Left colon (tissue), 2 donors: Measurements from ENCODE around the gene ACTR8. TPM values are rescaled to one million over a fixed set of nuclear protein-coding genes. Genes with fewer than 3 reads are reported as not detected.

ENCODE experiments used
- ATAC-seq: fragments of 200-7000 bp; cut with Tn5 transposase; one replicate; pipeline ENCODE4 v1.9.1; 2020; ENCODE audit warnings: mild to moderate bottlenecking, moderate library complexity
- DNase-seq, 2 donors: peaks; one replicate each; pipeline ENCODE4 v3.0.0-alpha.2; 2020
- intact Hi-C, 2 donors: fragments of 100-400 bp; cut with DNase I in 1 of 2; cut with micrococcal nuclease in 1 of 2; formaldehyde crosslinking; loops; one replicate each; pipeline versions ENCODE4 v1.11.2 to v1.14.0; 2022; cut with DNase I, micrococcal nuclease
- total RNA-seq, 2 donors: library from RNA; stranded (reverse); fragmentation: NEBNext Ultra II Directional; extraction: Animal tissue kit (Norgen Biotek cat#: 25700); gene quantifications; one replicate each; pipeline ENCODE4 v1.2.1, GENCODE V29; 2021
- donor health status: DM: no; HTN: no; CAD: no.
- donor health status: DM: yes; HTN: yes; CAD: no.

ACTR8 gene
- total RNA-seq, 2 donors from 2014 or later = 19.0 to 27.7 TPM

DNA sequence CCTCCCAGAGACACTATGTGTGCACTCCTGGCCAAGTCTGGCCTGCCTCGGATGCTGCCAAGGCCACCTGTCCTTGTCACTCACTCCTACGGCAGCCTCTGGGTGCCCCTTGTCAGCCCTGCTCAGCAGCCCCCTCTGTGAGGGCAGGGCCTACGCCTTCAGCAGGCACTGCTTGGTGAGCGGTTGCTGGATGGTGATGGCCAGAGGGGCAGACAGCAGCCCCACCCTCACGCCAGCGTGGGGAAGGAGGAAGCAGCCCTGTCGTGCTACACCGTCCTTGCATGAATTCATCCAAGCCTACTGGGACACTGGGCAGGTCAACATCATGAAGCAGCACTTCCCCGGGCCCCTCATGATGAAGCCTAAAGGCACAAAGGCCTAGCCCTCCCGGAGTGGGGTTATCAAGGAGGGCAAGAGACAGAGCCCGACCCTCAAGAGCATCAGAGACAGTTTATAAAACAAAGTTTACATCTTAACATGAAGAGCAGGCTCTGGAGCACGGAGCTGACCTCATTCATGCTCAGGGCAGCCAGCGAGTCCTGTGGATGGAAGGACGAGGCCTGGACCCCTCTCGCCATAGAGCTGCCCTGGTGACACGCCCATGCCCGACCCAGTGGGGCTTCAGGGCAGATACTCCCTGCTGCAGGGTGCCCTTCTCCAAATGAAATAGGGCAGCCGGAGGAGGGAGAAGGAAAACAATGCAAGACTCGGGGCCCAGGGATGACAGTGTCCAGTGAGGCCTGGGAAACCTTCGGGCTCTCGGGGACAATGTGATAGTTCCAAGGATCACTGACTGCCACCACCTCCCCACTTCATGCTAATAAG lies 61.0 kb downstream of the ACTR8 start:
- intact Hi-C loops = no loop called here
- ATAC-seq = no peak
- no peak for DNase-seq

DNA sequence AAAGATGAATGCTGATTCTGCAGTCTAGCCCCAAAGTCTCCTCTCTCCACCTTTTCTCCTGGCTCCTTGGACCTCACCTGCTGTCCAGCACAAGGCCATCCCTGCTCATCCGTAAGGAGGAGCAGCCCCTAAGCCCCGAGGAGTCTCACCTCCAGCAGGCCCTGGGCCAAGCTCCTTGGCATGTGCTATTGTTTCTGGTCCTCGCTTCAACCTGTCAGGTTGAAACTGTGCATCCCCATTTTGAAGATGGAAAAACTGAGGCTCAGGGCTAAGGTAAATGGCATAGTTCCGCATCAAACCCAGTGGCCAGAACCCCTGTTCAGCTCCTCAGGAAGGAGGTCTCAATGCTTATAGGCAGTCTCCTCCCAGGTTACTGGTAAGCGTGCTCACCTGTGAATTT lies 61.9 kb downstream of the ACTR8 start:
- no peak for ATAC-seq
- intact Hi-C loops = no loop called here
- no peak for DNase-seq

DNA sequence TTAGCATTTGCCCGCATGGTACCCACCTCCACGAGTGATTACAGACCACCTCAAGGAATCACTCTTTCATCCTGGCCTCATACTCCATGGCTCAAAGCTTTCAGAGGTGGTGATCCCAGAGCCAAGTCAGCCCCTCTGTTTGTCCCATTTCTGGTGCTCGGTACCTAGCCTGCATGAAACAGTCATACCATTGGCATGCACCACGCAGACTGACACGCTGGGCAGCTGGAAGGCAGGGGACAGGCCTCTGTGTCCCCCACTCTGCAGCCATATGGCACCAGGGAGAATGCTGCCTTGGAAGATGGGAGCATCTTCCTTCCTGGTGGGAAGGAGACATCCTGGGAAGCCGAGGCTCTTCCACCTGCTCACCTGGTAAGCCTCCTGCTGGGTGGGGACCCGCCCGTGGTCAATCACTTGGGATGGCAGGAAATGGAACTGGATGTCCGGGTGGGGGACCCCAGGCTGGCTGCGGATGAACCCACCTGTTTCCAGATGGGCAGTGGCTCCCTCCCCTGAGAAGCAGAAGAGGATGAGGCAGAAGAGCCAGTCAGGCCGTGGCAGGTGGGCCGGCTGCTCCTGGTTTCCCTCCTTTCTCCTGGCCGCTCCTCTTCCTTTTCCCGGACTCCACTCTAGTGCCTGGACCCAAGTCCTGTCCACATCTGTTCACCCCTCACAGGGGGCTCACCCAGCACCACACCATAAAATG lies 62.6 kb downstream of the ACTR8 start:
- ATAC-seq (no peak), DNase-seq (no peak)
- intact Hi-C loops = no loop called here

DNA sequence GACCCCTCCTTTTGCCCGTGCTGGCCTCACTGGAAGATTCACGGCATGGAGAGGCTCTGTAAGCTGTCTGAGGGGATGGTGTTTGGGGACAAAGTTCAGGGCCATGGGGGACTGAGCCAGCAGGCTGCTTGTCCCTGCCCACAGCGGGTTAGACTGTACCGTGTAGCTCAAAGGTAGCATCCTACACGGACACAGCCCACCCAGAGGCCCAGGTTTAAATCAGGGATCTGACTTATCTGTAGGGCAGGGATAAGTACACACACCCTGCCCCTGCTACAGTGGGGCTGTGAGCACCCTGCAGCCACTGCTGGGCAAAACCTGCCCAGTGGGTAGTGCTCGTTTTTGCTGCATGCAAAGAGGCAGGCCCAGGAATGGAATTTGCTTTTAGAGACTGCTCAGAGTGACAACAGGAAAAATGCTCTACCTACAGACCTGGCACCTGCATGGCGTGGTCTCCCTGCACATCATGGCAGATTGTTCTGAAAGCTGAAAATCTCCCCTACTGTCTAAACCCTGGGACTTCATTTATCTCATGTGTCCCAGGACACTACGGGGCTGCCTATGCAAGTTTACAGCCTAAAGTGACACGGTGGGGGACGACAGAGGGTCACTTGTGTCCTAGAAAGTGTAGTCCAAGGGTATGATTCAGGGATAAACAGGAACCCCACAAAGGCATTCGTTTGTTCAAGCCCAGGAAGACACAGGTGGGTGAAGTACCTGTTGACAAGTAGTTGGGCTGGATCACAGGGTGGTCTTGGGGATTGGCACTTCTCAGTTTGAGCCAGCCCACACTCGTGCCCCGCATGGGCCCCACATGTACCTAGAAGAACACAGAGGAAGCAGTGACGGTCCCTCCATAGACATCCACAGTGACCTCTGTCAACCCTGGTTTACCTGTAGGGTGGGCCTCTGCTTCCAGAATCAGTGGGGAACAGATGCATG lies 63.5 kb downstream of the ACTR8 start:
- ATAC-seq (no peak), DNase-seq (no peak)
- intact Hi-C loops = no loop called here

DNA sequence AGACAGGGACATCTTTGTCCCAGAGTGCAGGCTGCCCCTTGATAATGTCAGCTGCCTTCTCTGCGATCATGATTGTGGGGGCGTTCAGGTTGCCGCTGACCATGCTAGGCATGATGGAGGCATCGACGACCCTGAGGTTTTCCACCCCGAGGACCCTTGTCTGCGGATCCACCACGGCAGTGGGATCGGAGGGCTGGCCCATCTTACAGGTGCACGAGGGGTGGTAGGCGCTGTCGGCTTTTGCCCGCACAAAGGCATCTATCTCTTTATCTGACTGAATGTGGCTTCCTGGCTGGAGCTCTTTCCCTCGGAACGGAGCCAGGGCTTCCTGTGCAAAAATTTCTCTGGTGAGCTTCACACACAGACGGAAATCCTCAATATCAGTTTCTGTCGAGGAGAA lies 64.1 kb downstream of the ACTR8 start:
- intact Hi-C loops = no loop called here
- DNase-seq (no peak), ATAC-seq (no peak)

DNA sequence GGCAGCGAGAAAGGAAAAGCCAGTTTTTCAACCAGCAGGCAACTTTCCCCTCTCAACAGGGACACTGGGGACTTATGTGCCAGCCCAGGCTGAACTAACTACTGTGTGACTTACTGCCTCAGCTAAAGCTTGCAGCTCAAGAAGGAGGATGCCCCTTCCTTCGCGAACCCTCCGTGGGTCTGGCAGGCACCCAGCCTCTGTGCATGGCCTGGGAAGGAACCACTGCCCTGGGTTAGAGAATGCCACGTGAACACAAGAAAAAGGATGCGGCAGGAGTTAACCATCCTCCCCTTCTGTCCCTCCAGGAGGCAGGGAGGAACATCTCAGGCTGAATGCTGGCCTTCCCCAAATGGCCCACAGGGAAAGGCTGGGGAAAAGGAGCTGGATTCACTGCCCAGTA lies 64.7 kb downstream of the ACTR8 start:
- intact Hi-C loops = no loop called here
- no peak for ATAC-seq
- DNase-seq = no peak

Other genes starting within 250 kb of the ACTR8 start
- 10 to 100 TPM; 30.6 to 34.1 TPM for gene CHDH, start 35.7 kb downstream of the ACTR8 start, total RNA-seq
- gene IL17RB, start 35.6 kb downstream of the ACTR8 start, total RNA-seq = 10 to 100 TPM; 10.9 to 15.6 TPM
- gene SELENOK, start 9.7 kb upstream of the ACTR8 start, total RNA-seq = 10 to 100 TPM; 44.2 to 53.4 TPM
- under 1 TPM; 0.24 to 0.64 TPM for gene CACNA2D3, start 240.4 kb upstream of the ACTR8 start, total RNA-seq